Fibroblast of lung (primary cell): ENCODE data around the gene KCTD5. TPM values are rescaled to one million over a fixed set of nuclear protein-coding genes. Genes with fewer than 3 reads are reported as not detected.

Experiments
- DNase-seq, 2 donors: peaks; one replicate each; pipeline versions ENCODE4 v3.0.0 to v3.0.0-alpha.2; 2010; ENCODE audit warnings: low read depth in 2 of 2
- H2AFZ ChIP-seq: 2 replicates; pipeline ENCODE4 v1.5.1; 2012; ENCODE audit warnings: low read length, control low read depth, inconsistent platforms
- H3K27ac ChIP-seq: 2 replicates; pipeline ENCODE4 v1.5.1; 2011; ENCODE audit warnings: low read length, control low read depth; ENCODE audit not compliant: insufficient read depth
- H3K27me3 ChIP-seq: 2 replicates; pipeline ENCODE4 v1.5.1; 2011; ENCODE audit warnings: mild to moderate bottlenecking, low read length; ENCODE audit not compliant: control insufficient read depth, insufficient read depth
- H3K36me3 ChIP-seq: 2 replicates; pipeline ENCODE4 v1.5.1; 2011; ENCODE audit warnings: low read length; ENCODE audit not compliant: control insufficient read depth, insufficient read depth
- H3K4me1 ChIP-seq: 2 replicates; pipeline ENCODE4 v1.5.1; 2011; ENCODE audit warnings: low read length; ENCODE audit not compliant: control insufficient read depth, insufficient read depth; ENCODE audit errors: extremely low read depth
- H3K4me2 ChIP-seq: 2 replicates; pipeline ENCODE4 v1.5.1; 2011; ENCODE audit warnings: low read length, control low read depth; ENCODE audit not compliant: insufficient read depth; ENCODE audit errors: extremely low read depth
- H3K4me3 ChIP-seq, 4 experiments: fragments of 200-600 bp in 1 of 4; sonication (generic) in 1 of 4; replicated peaks in 1 of 4; 2 replicates each; pipeline ENCODE4 v1.5.1; 2011 to 2016; ENCODE audit warnings: low read length in 4 of 4, low read depth in 3 of 4, mild to moderate bottlenecking in 3 of 4, control low read depth in 2 of 4, inconsistent platforms in 1 of 4, mixed read lengths in 1 of 4; ENCODE audit not compliant: insufficient read depth in 1 of 4; ENCODE audit errors: control extremely low read depth in 1 of 4
- H3K79me2 ChIP-seq: 2 replicates; pipeline ENCODE4 v1.5.1; 2012; ENCODE audit warnings: mild to moderate bottlenecking, low read length, inconsistent platforms; ENCODE audit not compliant: control insufficient read depth, insufficient read depth
- H3K9ac ChIP-seq: 2 replicates; pipeline ENCODE4 v1.5.1; 2011; ENCODE audit warnings: mild to moderate bottlenecking, low read length, control low read depth; ENCODE audit not compliant: insufficient read depth
- H3K9me3 ChIP-seq: 2 replicates; pipeline ENCODE4 v1.5.1; 2012; ENCODE audit warnings: low read depth, low read length; ENCODE audit not compliant: control insufficient read depth, insufficient read depth
- H4K20me1 ChIP-seq: 2 replicates; pipeline ENCODE4 v1.5.1; 2011; ENCODE audit warnings: low read length; ENCODE audit not compliant: control insufficient read depth, insufficient read depth; ENCODE audit errors: extremely low read depth
- EZH2 ChIP-seq: IDR thresholded peaks from 2 replicates; pipeline ENCODE4 v1.5.1; 2012; ENCODE audit warnings: low read length, control low read depth, mild to moderate bottlenecking; ENCODE audit errors: missing control alignments
- polyA plus RNA-seq, 2 donors: library from polyadenylated mRNA; depleted of rRNA in 1 of 2; stranded (reverse) in 1 of 2; unstranded in 1 of 2; fragments of >200 nt; gene quantifications; 2 replicates each; pipeline ENCODE4 v1.2.1, GENCODE V29; 2011 to 2012; ENCODE audit warnings: missing spikeins in 1 of 2
- total RNA-seq: library from RNA; depleted of rRNA; stranded (reverse); fragments of >200 nt; gene quantifications from 2 replicates; pipeline ENCODE4 v1.2.1, GENCODE V29; 2014
- TF ChIP-seq, protein P1 (sequence below), 2 donors: IDR thresholded peaks in 1 of 2; conservative IDR thresholded peaks in 1 of 2; 1 replicate in 1 of 2; 2 replicates in 1 of 2; pipeline ENCODE4 v1.5.1; 2011 to 2012; ENCODE audit warnings: low read length in 2 of 2, control low read depth in 1 of 2, inconsistent platforms in 1 of 2, low read depth in 1 of 2, mild to moderate bottlenecking in 1 of 2

KCTD5 gene
- total and polyA plus RNA-seq, 2 donors (not counting 1 experiment from before 2014, with no cell fraction given), result 21.6 to 25.9 TPM

DNA sequence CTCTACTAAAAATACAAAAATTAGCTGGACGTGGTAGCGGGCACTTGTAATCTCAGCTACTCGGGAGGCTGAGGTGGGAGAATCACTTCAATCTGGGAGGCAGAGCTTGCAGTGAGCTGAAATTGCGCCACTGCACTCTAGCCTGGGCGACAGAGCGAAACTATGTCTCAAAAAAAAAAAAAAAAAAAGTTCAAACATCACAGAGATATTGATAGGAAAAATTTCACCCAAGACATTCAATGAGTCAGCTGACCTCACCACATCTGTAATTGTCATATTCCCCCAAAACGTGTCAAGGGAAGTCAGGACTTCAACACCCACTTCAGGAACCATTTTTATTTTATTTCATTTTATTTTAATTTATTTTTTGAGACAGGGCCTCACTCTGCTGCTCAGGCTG, 45.7 kb downstream of the KCTD5 start:
- H4K20me1 ChIP-seq, result no peaks in the 10 kb centered on the region
- H3K79me2 ChIP-seq, result no peaks in the 10 kb centered on the region
- H3K36me3 ChIP-seq, result no peaks in the 10 kb centered on the region
- no peak overlapping the region for H3K9ac ChIP-seq
- H3K4me2 ChIP-seq, result no peak overlapping the region
- no peaks in the 10 kb centered on the region for H3K9me3 ChIP-seq
- H3K4me1 ChIP-seq, result no peaks in the 10 kb centered on the region
- no peak for DNase-seq
- H3K27ac ChIP-seq, result no peak overlapping the region
- no peak for TF ChIP-seq EZH2
- TF ChIP-seq, protein P1, sequence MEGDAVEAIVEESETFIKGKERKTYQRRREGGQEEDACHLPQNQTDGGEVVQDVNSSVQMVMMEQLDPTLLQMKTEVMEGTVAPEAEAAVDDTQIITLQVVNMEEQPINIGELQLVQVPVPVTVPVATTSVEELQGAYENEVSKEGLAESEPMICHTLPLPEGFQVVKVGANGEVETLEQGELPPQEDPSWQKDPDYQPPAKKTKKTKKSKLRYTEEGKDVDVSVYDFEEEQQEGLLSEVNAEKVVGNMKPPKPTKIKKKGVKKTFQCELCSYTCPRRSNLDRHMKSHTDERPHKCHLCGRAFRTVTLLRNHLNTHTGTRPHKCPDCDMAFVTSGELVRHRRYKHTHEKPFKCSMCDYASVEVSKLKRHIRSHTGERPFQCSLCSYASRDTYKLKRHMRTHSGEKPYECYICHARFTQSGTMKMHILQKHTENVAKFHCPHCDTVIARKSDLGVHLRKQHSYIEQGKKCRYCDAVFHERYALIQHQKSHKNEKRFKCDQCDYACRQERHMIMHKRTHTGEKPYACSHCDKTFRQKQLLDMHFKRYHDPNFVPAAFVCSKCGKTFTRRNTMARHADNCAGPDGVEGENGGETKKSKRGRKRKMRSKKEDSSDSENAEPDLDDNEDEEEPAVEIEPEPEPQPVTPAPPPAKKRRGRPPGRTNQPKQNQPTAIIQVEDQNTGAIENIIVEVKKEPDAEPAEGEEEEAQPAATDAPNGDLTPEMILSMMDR (conservative IDR thresholded peaks at IDR 0.05 in 1 of 2, IDR thresholded peaks at IDR 0.05 in 1 of 2; ENCODE audit: low read depth in 1 of 2, low read length in 2 of 2), result no peak
- peaks cover 4% of the 10 kb centered on the region for H3K27me3 ChIP-seq
- no peak overlapping the region for H3K4me3 ChIP-seq
- no peak overlapping the region for H2AFZ ChIP-seq

DNA sequence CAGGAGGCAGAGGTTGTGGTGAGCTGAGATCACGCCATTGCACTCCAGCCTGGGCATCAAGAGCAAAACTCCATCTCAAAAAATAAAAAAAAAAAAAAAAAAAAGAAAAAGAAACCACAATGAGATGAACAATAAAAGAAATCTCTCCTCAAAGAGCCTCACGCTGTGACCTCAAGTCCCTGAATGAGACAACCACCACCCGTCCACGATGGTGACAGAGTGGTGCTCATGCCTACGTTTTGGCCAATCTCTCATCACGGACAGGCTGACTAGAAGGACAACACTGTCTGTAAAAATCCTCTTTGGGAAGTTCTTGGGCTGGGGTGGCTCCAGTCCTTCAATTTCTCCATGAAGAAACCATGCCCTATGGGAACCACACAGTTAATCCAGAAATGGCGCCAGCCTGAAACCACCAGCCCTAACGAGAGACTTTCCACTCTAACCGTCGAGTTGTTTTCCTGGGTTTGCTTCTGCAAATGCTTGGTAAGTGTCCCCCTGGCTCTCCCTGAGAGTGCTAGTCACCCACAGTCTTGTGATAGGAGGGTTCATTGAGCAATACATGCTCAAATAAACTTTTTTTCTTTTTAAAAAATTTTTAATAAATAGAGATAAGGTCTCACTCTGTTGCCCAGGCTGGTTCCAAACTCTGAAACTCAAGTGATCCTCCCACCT, 52.7 kb downstream of the KCTD5 start:
- Histone ChIP-seq H3K36me3 (no peaks in the 10 kb centered on the region), H3K27me3 (no peaks in the 10 kb centered on the region), H3K4me1 (no peaks in the 10 kb centered on the region), H4K20me1 (no peaks in the 10 kb centered on the region), H3K9me3 (no peaks in the 10 kb centered on the region), H3K9ac (no peak overlapping the region), H2AFZ (no peak overlapping the region), H3K27ac (no peak overlapping the region), H3K79me2 (no peaks in the 10 kb centered on the region), H3K4me2 (no peak overlapping the region), H3K4me3 (no peak overlapping the region)
- DNase-seq, result no peak
- TF ChIP-seq, protein P1 (conservative IDR thresholded peaks at IDR 0.05 in 1 of 2, IDR thresholded peaks at IDR 0.05 in 1 of 2; ENCODE audit: low read depth in 1 of 2, low read length in 2 of 2), result no peak
- no peak for TF ChIP-seq EZH2

DNA sequence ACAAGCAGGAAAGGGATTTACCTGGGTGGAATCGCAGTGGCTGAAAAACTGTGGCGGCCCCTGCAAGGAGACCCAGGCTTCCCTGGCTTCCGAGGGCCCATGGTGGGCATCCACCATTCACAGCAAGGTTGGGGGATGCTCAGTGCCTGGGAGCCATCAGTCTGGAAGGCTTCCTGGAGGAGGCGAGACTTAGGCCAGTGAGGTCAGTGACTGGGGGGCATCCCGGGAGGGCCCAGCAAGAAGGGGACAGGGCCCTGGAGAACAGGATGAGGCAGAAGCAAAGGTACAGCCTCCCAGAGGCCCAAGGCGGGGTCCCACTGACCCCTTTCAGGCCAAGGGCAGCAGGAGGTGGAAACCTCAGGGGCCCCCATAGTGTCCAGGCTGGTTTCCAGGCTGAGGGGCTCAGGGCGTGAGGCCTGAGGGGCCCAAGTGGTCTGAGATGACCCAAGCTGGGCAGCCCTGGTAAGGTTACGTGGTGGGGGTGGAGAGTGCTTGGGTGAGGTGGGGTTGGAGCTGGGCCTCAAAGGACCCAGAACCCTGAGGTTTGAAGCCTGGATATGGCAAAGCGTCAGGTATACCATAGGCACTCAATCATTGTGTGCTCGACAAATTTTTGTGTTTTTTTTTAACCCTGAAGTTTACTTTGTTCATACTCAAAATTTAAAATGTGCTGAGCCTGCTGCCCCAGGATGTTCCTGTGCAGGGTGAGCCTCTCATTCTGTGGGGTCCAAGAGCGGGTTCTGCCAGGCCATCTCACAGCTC, 54.3 kb downstream of the KCTD5 start:
- no peak overlapping the region for H3K4me3 ChIP-seq
- no peak overlapping the region for H3K9ac ChIP-seq
- no peak overlapping the region for H3K27ac ChIP-seq
- no peaks in the 10 kb centered on the region for H4K20me1 ChIP-seq
- H3K4me1 ChIP-seq, result no peaks in the 10 kb centered on the region
- no peaks in the 10 kb centered on the region for H3K9me3 ChIP-seq
- H3K27me3 ChIP-seq, result no peaks in the 10 kb centered on the region
- DNase-seq, result no peak
- no peak for TF ChIP-seq EZH2
- TF ChIP-seq, protein P1 (conservative IDR thresholded peaks at IDR 0.05 in 1 of 2, IDR thresholded peaks at IDR 0.05 in 1 of 2; ENCODE audit: low read depth in 1 of 2, low read length in 2 of 2), result no peak
- no peaks in the 10 kb centered on the region for H3K36me3 ChIP-seq
- H3K4me2 ChIP-seq, result no peak overlapping the region
- no peaks in the 10 kb centered on the region for H3K79me2 ChIP-seq
- no peak overlapping the region for H2AFZ ChIP-seq
